ENCODE results near the gene MAPK4. TPM values are rescaled to one million over a fixed set of nuclear protein-coding genes. Genes with fewer than 3 reads are reported as not detected.

MAPK4 gene
- total and polyA plus RNA-seq, 10 of the 15 experiments (the other 5 are each of a cell fraction or from before 2014, with no cell fraction given), result 0.03 to 0.11 (median 0.06) TPM; not detected in 4

DNA sequence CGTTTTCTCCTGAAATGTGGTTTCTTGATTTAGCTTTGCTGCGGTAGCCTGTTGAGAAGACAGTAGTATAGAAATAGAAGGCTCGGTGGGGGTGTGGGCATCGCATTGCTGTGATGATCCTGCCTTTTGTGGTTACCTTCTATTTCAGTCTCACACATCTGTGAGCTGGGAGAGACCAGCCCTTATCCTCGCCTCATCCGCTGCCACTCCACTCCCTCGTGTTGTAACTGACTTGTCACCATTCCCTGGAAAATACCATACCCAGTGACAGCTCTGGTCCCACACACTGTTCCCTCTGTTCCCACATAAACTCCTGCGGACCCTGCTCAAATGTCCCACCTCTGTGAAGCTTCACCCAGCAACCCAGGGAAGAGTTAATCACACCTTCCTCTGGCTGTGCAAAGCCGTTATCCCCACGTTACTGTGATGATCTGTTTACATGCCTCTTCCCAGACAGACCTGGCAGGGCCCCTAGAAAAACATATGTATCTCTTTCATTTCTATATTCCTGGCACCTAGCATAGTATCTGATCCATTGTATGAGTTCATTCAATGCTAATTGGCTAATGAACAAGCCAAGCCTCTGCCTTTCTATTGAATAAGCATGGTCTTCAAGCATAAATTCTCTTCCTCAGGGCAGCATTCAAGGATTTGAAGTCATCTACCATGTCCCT, 114.6 kb downstream of the MAPK4 start:
- no peak overlapping the region for H3K27ac ChIP-seq (ENCODE audit: control insufficient read depth, insufficient read depth)
- ChIA-PET CTCF (no interaction called here), RAD21 (ENCODE audit: unreplicated experiment) (no interaction called here), SMC1A (ENCODE audit: uncharacterized antibody, unreplicated experiment) (no interaction called here), POLR2A (interaction anchor here (0.7 kb wide), 1 partner anchor 8 kb away, joined by 3 read pairs; no protein-coding TSS in a partner anchor)
- H3K4me1 ChIP-seq (ENCODE audit: control insufficient read depth, insufficient read depth, low read length), result no peaks in the 10 kb centered on the region
- no peaks in the 10 kb centered on the region for H4K20me1 ChIP-seq (ENCODE audit: control insufficient read depth, insufficient read depth)
- peaks cover 0 to 3% of the 10 kb centered on the region in 2 experiments; a peak in 3 of 4 replicates for H3K27me3 ChIP-seq (replicated peaks in 1 of 2; ENCODE audit: control insufficient read depth in 2 of 2, insufficient read depth in 2 of 2, low read length in 1 of 2)
- no peaks in the 10 kb centered on the region for H3K9me3 ChIP-seq (replicated peaks; ENCODE audit: control insufficient read depth, insufficient read depth, low read length)
- H3K4me2 ChIP-seq (ENCODE audit: control insufficient read depth, insufficient read depth), result no peak overlapping the region
- TF ChIP-seq JUNB (IDR thresholded peaks at IDR 0.05), result no peak
- TF ChIP-seq, protein P1, sequence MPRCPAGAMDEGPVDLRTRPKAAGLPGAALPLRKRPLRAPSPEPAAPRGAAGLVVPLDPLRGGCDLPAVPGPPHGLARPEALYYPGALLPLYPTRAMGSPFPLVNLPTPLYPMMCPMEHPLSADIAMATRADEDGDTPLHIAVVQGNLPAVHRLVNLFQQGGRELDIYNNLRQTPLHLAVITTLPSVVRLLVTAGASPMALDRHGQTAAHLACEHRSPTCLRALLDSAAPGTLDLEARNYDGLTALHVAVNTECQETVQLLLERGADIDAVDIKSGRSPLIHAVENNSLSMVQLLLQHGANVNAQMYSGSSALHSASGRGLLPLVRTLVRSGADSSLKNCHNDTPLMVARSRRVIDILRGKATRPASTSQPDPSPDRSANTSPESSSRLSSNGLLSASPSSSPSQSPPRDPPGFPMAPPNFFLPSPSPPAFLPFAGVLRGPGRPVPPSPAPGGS (IDR thresholded peaks at IDR 0.05; ENCODE audit: borderline replicate concordance, insufficient read depth, low read depth, low read length, poor library complexity, severe bottlenecking), result no peak
- H3K9ac ChIP-seq (ENCODE audit: control insufficient read depth, insufficient read depth, low read length), result no peak overlapping the region
- no peak overlapping the region for H2AFZ ChIP-seq (ENCODE audit: control insufficient read depth, low read depth, low read length)
- no peaks in the 10 kb centered on the region for H3K36me3 ChIP-seq (ENCODE audit: control insufficient read depth in 2 of 2, insufficient read depth in 2 of 2, low read length in 1 of 2)
- WGBS (ENCODE audit: insufficient coverage, insufficient replicate concordance, low lambda C conversion rate, missing lambda C conversion rate), result 40% methylated on average over 10 of the region's 10 CpGs
- intact Hi-C loops (cut with micrococcal nuclease; ENCODE audit: unreplicated experiment) (no loop called here), in situ Hi-C loops (cut with MboI) (no loop called here)
- FAIRE-seq (no peak), ATAC-seq (no peak), DNase-seq (ENCODE audit: low read depth, low spot score) (no peak)
- BruUV-seq (replicated peaks), result no TSS peak
- no peaks in the 10 kb centered on the region for H3K79me2 ChIP-seq (ENCODE audit: control insufficient read depth, insufficient read depth, low read length)
- H3K4me3 ChIP-seq, result no peak overlapping the region

DNA sequence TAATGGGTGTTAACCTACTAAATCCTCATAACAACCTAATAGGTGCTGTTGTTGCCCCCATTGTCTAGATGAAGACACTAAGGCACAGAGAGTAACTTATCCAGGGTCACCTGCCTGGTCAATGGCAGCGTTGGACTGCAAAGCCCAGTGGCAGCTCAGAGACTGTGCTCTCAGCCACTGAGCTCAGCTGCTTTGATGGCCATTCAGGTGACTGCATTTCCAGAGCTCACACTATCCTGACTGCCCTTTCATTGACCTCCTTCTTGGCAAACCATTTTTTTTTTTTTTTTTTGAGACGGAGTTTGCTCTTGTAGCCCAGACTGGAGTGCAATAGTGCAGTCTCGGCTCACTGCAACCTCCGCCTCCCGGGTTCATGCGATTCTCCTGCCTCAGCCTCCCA, 115.2 kb downstream of the MAPK4 start:
- H2AFZ ChIP-seq (ENCODE audit: control insufficient read depth, low read depth, low read length), result no peak overlapping the region
- no peaks in the 10 kb centered on the region for H3K4me1 ChIP-seq (ENCODE audit: control insufficient read depth, insufficient read depth, low read length)
- no peak overlapping the region for H3K4me2 ChIP-seq (ENCODE audit: control insufficient read depth, insufficient read depth)
- FAIRE-seq (no peak), ATAC-seq (no peak), DNase-seq (ENCODE audit: low read depth, low spot score) (no peak)
- ChIA-PET SMC1A (ENCODE audit: uncharacterized antibody, unreplicated experiment) (no interaction called here), RAD21 (ENCODE audit: unreplicated experiment) (interaction anchor here (0.6 kb wide), 1 partner anchor 608 kb away, joined by 3 read pairs; no protein-coding TSS in a partner anchor), CTCF (no interaction called here), POLR2A (interaction anchor here (0.7 kb wide), 1 partner anchor 8 kb away, joined by 3 read pairs; no protein-coding TSS in a partner anchor)
- H3K27me3 ChIP-seq (replicated peaks in 1 of 2; ENCODE audit: control insufficient read depth in 2 of 2, insufficient read depth in 2 of 2, low read length in 1 of 2), result peaks cover 0 to 3% of the 10 kb centered on the region in 2 experiments; a peak in 3 of 4 replicates
- in situ Hi-C loops (cut with MboI), result no loop called here
- H3K4me3 ChIP-seq, result no peak overlapping the region
- H3K27ac ChIP-seq (ENCODE audit: control insufficient read depth, insufficient read depth), result no peak overlapping the region
- BruUV-seq (replicated peaks), result no TSS peak
- no peak overlapping the region for H3K9ac ChIP-seq (ENCODE audit: control insufficient read depth, insufficient read depth, low read length)
- H3K9me3 ChIP-seq (replicated peaks; ENCODE audit: control insufficient read depth, insufficient read depth, low read length), result no peaks in the 10 kb centered on the region
- intact Hi-C loops (cut with micrococcal nuclease; ENCODE audit: unreplicated experiment), result no loop called here
- H3K79me2 ChIP-seq (ENCODE audit: control insufficient read depth, insufficient read depth, low read length), result no peaks in the 10 kb centered on the region
- 66% methylated on average over 5 of the region's 6 CpGs for WGBS (ENCODE audit: insufficient coverage, insufficient replicate concordance, low lambda C conversion rate, missing lambda C conversion rate)
- no peak for TF ChIP-seq HDAC2 (IDR thresholded peaks at IDR 0.05)
- TF ChIP-seq ASH2L (IDR thresholded peaks at IDR 0.05; ENCODE audit: borderline replicate concordance, low read depth), result no peak
- no peak for TF ChIP-seq CHD2 (IDR thresholded peaks at IDR 0.05; ENCODE audit: borderline replicate concordance, low read depth, low read length)
- no peak for TF ChIP-seq ZNF207 (IDR thresholded peaks at IDR 0.05; ENCODE audit: borderline replicate concordance)
- TF ChIP-seq, protein P2, sequence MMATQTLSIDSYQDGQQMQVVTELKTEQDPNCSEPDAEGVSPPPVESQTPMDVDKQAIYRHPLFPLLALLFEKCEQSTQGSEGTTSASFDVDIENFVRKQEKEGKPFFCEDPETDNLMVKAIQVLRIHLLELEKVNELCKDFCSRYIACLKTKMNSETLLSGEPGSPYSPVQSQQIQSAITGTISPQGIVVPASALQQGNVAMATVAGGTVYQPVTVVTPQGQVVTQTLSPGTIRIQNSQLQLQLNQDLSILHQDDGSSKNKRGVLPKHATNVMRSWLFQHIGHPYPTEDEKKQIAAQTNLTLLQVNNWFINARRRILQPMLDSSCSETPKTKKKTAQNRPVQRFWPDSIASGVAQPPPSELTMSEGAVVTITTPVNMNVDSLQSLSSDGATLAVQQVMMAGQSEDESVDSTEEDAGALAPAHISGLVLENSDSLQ (IDR thresholded peaks at IDR 0.05), result no peak
- no peak for TF ChIP-seq WRNIP1 (IDR thresholded peaks at IDR 0.05; ENCODE audit: borderline replicate concordance, low read depth, low read length)
- TF ChIP-seq STAT1 (conservative IDR thresholded peaks at IDR 0.05), result no peak
- TF ChIP-seq POLR2AphosphoS5 (IDR thresholded peaks at IDR 0.05; ENCODE audit: low read length), result no peak
- TF ChIP-seq SREBF2 (IDR thresholded peaks at IDR 0.05; ENCODE audit: low read length), result no peak
- TF ChIP-seq, protein P3, sequence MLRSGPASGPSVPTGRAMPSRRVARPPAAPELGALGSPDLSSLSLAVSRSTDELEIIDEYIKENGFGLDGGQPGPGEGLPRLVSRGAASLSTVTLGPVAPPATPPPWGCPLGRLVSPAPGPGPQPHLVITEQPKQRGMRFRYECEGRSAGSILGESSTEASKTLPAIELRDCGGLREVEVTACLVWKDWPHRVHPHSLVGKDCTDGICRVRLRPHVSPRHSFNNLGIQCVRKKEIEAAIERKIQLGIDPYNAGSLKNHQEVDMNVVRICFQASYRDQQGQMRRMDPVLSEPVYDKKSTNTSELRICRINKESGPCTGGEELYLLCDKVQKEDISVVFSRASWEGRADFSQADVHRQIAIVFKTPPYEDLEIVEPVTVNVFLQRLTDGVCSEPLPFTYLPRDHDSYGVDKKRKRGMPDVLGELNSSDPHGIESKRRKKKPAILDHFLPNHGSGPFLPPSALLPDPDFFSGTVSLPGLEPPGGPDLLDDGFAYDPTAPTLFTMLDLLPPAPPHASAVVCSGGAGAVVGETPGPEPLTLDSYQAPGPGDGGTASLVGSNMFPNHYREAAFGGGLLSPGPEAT (IDR thresholded peaks at IDR 0.05; ENCODE audit: low read depth), result no peak
- TF ChIP-seq HCFC1 (IDR thresholded peaks at IDR 0.05; ENCODE audit: low read length), result no peak
- no peak for TF ChIP-seq NR2C1 (IDR thresholded peaks at IDR 0.05)
- H3K36me3 ChIP-seq (ENCODE audit: control insufficient read depth in 2 of 2, insufficient read depth in 2 of 2, low read length in 1 of 2), result no peaks in the 10 kb centered on the region
- H4K20me1 ChIP-seq (ENCODE audit: control insufficient read depth, insufficient read depth), result no peaks in the 10 kb centered on the region

Measured in GM12878 (cell line).